Neuron (in vitro differentiated cells): ENCODE results near the gene CFAP251.

Source experiments
- H2AFZ ChIP-seq: one replicate; pipeline ENCODE4 v1.6.1; 2013; ENCODE audit warnings: low read depth, mild to moderate bottlenecking, inconsistent platforms, low read length, moderate library complexity
- H3K27me3 ChIP-seq: one replicate; pipeline ENCODE4 v1.6.1; 2013; ENCODE audit warnings: low read length; ENCODE audit not compliant: insufficient read depth
- H3K36me3 ChIP-seq: one replicate; pipeline ENCODE4 v1.6.1; 2013; ENCODE audit warnings: low read length; ENCODE audit not compliant: insufficient read depth
- H3K4me1 ChIP-seq: one replicate; pipeline ENCODE4 v1.6.1; 2013; ENCODE audit warnings: low read length; ENCODE audit not compliant: insufficient read depth
- H3K4me3 ChIP-seq: 2 replicates; pipeline ENCODE4 v1.5.1; 2013; ENCODE audit warnings: mild to moderate bottlenecking, low read length, moderate library complexity
- H3K9me3 ChIP-seq: one replicate; pipeline ENCODE4 v1.6.1; 2013; ENCODE audit warnings: low read length

CFAP251 gene

DNA sequence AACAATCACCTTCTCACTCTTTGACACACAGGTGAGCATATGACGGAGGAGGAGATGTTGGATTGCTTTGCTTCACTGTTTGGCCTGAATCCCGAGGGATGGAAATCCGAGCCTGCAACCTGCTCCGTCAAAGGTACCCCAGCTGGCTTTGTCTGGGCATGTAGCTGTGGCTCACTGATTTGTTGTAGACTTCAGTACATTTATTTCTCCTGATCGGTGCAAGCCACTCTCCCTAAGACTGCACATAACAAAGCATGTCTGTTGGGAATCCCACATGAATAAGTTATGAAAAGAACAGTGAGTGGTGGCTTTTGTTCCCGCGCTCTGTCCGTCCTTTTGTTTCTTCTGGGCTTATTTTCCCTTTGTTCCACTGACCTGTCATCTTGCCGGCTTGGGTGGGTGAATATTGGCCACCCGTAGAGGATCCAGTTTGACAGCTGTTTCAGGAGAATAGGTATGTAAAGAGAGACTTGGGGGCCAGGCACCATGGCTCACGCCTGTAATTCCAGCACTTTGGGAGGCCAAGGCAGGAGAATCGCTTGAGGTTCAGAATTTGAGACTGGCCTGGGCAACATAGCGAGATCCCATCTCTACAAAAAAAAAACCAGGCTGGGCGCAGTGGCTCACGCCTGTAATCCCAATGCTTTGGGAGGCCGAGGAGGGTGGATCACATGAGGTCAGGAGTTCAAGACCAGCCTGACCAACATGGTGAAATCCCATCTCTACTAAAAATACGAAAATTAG lies 83.2 kb downstream of the CFAP251 start:
- Histone ChIP-seq H3K9me3 (no peaks in the 10 kb centered on the region), H3K4me3 (no peak overlapping the region), H2AFZ (no peak overlapping the region), H3K36me3 (no peaks in the 10 kb centered on the region), H3K4me1 (peaks cover 9% of the 10 kb centered on the region), H3K27me3 (no peaks in the 10 kb centered on the region)

DNA sequence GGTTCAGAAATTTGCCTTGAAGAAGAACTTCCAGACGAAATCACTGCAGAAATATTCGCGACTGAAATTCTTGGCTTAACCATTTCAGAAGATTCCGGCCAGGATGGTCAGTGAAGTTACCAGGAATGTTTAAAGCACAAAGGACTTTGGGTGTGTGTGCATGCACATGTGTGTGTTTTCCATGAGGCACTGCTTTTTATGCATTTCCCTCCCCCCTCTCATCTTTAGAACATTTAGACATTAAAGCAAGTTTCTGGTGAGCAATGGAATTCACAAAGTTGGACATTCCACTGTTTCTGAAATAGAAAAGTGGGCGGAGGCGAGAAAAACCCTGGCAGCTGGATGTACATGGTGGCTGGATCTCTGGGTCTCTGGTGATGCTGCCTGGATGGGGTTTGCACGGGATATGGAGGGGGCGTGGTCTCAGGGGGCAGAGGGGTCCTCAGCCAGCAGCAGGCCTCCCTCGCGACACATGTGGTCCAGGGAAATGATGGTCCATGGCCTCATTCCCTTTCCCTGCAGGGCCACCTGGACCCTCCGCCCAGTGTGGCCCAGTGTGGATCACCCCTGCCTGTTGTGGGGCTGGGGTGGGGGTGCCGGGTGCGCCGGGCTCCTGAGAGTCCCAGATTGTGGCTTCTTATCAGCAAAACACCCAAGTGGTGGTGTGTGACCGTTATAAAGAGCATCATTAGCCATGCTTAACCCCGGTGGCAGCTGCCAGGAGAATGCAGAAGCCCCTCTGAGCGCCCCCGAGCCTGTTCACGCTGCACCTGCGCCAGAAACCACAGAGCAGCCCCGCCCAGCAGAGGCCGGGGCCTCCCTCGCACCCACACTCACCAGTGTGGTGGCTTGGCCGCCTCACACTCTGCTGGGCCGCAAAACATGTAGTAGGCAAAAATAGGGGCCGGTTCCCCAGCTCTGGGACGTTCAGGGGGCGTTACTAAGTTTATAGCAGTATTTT lies 85.5 kb downstream of the CFAP251 start:
- Histone ChIP-seq H3K4me3 (no peak overlapping the region), H3K4me1 (peaks cover 6% of the 10 kb centered on the region), H3K9me3 (no peaks in the 10 kb centered on the region), H2AFZ (no peak overlapping the region), H3K36me3 (no peaks in the 10 kb centered on the region), H3K27me3 (no peaks in the 10 kb centered on the region)

DNA sequence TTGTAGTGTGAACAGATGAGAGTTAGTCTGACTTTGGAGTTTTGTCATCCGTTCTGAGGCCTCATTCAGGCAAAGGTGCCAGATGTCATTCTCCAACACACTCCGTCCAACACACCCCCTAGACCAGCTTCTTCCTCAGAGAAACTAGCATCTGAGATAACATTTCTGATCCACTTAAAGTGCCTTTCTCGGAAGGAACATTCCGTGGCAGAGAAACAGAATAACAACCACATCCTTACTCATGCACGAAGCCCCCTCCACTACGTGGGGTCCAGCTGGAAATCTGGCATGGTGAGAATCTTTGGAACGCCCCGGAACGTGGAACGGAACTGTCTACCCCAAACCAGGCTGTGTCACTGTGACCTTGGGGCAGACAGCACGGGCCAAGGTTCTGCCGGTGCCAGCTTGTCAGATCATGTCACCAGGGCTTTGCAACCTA lies 86.3 kb downstream of the CFAP251 start:
- H3K9me3 ChIP-seq: no peaks in the 10 kb centered on the region
- H3K4me3 ChIP-seq: no peak overlapping the region
- H2AFZ ChIP-seq: no peak overlapping the region
- no peaks in the 10 kb centered on the region for H3K27me3 ChIP-seq
- H3K4me1 ChIP-seq: peaks cover 6% of the 10 kb centered on the region
- H3K36me3 ChIP-seq: no peaks in the 10 kb centered on the region

DNA sequence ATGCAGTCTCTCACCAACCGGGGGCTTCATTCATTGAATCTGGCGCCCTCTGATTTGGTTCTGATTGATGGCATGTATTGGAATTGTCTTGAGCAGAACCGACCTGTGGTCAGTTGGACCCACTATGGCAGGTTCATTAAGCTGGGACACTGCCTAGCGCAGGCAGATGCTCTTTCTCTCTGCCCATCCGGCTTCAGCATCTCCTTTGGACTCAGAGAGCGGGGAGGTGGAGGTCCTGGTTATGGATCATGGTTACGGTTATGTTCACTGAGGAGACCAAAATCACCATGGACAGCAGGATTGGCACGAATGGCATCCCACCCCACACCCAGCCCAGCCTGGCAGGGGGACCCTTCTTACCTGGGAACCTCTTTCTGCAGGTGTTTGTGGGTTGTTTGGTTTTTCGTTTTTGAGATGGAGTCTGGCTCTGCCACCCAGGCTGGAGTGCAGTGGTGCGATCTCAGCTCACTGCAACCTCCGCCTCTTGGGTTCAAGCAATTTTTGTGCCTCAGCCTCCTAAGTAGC lies 86.9 kb downstream of the CFAP251 start:
- H3K4me3 ChIP-seq: no peak overlapping the region
- H3K9me3 ChIP-seq: no peaks in the 10 kb centered on the region
- H3K4me1 ChIP-seq: peaks cover 6% of the 10 kb centered on the region
- H3K27me3 ChIP-seq: no peaks in the 10 kb centered on the region
- no peak overlapping the region for H2AFZ ChIP-seq
- no peaks in the 10 kb centered on the region for H3K36me3 ChIP-seq

DNA sequence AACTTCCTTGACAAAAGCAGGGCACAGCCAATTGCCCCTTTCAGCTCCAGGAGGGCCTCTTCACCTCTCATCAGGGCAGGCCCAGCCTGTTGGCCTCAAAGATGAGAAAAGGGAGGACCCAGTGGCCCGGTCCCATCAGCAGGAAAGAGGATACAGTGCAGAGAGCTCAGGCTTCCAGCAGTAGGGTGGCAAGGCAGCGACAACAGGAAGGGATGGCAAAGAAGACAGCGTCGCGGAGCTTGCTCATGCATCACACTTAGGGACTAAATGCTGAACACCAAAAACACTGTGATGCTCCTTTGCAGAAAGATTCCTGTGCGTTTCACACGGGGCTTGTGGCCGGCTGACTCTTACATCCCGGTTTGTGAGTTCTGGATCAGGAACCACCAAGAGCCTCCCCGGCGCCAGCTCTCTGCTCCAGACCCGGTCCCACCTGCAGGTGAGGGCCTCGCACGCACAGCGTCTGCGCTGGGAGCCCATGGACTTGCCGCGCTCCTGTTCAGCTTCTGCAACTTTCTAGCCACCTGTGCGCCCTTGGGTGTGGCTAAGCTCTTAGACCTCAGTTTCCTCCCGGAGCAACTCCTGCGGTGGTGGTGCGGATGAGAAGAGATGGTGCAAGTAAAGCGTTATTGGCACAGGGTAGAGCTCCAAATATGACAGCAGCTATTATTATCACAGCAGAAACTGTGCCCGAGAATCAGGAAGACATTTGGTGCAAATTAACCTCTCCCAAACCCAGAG lies 88.0 kb downstream of the CFAP251 start:
- Histone ChIP-seq H3K4me3 (no peak overlapping the region), H3K9me3 (no peaks in the 10 kb centered on the region), H3K36me3 (no peaks in the 10 kb centered on the region), H2AFZ (no peak overlapping the region), H3K27me3 (no peaks in the 10 kb centered on the region), H3K4me1 (peaks cover 5% of the 10 kb centered on the region)

DNA sequence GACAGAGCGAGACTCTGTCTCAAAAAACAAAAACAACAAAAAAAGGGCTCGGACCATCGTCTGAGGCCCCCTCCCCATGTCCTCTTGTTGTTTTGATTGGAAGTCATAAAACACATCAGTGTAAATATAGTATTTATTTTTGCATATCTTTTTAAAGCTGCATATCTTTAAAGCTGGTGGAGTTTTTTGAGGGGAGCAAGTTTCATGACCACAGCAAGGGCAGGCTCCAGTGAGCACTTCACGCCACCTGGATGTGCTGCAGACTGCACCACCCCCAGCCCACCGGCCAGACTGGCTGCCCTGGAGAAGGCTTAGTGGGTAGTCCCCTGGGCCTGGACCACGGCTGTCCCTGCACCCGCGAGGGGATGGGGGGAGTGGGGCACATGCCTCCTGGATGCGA lies 91.3 kb downstream of the CFAP251 start:
- H2AFZ ChIP-seq: no peak overlapping the region
- no peaks in the 10 kb centered on the region for H3K4me1 ChIP-seq
- H3K4me3 ChIP-seq: no peak overlapping the region
- H3K27me3 ChIP-seq: no peaks in the 10 kb centered on the region
- no peaks in the 10 kb centered on the region for H3K36me3 ChIP-seq
- peaks cover 2% of the 10 kb centered on the region for H3K9me3 ChIP-seq

DNA sequence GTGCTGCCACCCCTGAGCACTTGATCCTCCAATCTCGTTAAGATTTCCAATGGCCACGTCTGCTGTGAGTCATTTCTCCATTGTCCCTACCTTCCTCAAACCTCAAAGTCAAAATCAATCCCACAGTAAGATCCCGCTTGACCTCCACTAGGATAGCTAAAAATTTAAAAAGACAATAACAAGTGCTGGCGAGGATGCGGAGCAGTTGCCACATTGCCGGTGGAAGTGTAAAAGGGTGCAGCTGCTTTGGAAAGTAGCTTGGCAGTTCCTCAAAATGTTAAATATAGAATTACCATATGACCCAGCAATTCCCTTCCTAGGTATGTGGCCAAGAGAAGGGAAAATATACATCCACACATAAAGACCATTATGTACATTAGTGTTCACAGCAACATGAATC lies 93.8 kb downstream of the CFAP251 start:
- no peak overlapping the region for H2AFZ ChIP-seq
- H3K4me3 ChIP-seq: no peak overlapping the region
- H3K36me3 ChIP-seq: no peaks in the 10 kb centered on the region
- no peaks in the 10 kb centered on the region for H3K4me1 ChIP-seq
- H3K27me3 ChIP-seq: no peaks in the 10 kb centered on the region
- peaks cover 2% of the 10 kb centered on the region for H3K9me3 ChIP-seq

DNA sequence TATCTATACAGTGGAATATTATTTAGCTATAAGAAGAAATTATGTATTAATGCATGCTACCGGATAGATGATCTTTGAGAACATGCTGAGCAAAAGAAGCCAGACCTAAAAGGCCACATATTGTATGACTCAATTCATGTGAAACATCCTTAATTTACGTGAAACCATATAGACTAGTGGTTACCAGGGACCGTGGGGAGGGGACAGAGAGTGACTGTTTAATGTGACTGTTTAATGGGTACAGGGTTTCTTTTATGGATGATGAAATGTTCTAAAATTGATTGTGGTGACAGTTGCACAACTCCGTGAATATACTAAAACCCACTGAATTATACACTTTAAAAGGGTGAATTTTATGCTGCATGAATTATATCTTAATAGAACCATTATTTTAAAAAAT lies 94.7 kb downstream of the CFAP251 start:
- Histone ChIP-seq H3K36me3 (no peaks in the 10 kb centered on the region), H2AFZ (no peak overlapping the region), H3K4me1 (no peaks in the 10 kb centered on the region), H3K9me3 (peaks cover 2% of the 10 kb centered on the region), H3K4me3 (no peak overlapping the region), H3K27me3 (no peaks in the 10 kb centered on the region)

DNA sequence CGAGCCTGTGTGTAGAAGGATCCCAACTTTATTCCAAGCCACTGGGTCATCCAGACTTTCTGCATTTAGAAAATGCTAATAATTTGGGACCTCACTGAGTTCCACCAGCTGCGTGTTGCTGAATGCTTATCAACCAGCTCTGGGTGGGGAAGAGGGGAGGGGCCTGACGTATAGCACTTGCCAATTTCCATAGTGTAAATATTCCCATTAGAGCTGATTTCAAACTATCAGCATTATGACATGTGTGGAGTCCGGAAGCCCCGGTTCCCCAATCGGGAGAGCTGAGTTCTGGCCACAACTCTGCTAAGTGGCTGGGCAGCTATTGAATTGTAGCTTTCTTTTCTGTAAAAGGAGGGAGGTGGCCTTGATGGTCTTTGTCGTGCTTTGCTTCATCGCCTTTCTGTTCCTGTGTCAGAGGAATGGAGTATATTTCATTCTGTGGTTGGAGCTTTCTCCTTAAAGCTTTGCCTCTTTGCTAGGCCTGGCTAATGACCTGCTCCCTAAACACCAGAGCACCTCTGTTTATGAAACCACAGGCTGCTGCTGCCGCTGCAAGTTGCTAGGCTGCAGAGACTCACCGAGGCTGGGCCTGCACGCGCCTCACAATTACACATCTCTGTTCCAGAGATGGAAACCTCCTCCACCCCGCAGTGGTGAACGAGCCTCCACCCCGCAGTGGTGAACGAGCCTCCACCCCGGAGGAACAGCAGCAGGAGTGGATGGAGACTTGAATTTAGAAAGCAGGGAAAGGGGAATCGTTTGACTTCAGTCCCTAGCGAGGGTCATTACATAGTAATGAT lies 95.6 kb downstream of the CFAP251 start:
- no peak overlapping the region for H2AFZ ChIP-seq
- H3K9me3 ChIP-seq: peaks cover 2% of the 10 kb centered on the region
- no peaks in the 10 kb centered on the region for H3K36me3 ChIP-seq
- no peak overlapping the region for H3K4me3 ChIP-seq
- H3K27me3 ChIP-seq: no peaks in the 10 kb centered on the region
- H3K4me1 ChIP-seq: no peaks in the 10 kb centered on the region

DNA sequence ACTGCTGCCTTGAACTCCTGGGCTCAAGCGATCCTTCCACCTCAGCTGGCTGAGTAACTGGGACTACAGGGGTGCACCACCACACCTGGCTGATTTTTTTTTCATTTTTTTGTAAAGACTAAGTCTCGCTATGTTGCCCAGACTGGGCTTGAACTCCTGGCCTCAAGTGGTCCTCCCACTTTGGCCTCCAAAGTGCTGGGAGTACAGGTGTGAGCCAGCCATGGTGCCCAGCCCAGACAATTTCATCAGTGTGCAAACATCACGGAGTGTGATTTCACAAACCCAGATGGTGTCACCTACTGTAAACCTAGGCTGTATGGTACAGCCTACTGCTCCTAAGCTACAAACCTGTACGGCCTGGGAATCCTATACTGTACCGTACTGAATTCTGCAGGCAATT lies 96.4 kb downstream of the CFAP251 start:
- Histone ChIP-seq H3K27me3 (no peaks in the 10 kb centered on the region), H3K9me3 (peaks cover 2% of the 10 kb centered on the region), H3K4me1 (no peaks in the 10 kb centered on the region), H3K36me3 (no peaks in the 10 kb centered on the region), H2AFZ (no peak overlapping the region), H3K4me3 (no peak overlapping the region)

DNA sequence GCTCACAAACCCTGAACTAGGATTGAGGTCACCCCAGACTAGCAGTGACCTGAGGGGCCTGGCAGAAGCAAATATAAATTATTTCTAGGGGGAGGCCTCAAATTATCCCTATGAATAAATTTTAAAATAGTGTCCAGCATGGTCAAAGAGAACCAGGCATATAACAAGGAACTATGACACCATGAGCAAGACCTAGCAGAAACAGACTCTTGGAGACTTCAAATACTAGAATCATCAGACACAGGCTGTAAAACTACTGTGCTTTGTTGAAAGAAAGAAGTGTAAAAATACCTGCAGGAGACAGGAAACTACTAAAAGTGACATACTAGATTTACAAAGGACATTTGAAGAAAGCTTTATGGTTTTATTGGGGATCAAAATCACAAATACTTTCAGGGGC lies 100.1 kb downstream of the CFAP251 start:
- H3K27me3 ChIP-seq: no peaks in the 10 kb centered on the region
- no peaks in the 10 kb centered on the region for H3K36me3 ChIP-seq
- no peaks in the 10 kb centered on the region for H3K9me3 ChIP-seq
- H3K4me1 ChIP-seq: peaks cover 3% of the 10 kb centered on the region
- H2AFZ ChIP-seq: no peak overlapping the region
- H3K4me3 ChIP-seq: no peak overlapping the region

DNA sequence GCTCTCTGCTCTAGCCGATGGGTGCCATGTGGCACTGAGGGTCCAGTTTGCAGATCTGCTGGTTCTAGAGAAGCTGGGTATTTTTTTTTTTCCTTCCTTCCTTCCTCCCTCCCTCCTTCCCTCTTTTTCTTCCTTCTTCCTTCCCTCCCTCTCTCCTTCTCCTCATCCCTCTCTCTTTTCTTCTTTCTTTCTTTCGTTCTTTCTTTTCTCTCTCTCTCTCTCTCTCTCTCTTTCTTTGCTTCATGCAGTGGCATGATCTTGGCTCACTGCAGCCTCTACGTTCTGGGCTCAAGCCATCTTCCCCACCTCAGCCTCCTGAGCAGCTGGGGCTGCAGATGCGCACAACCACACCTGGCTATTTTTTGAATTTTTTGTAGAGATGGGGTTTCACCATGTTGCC lies 100.5 kb downstream of the CFAP251 start:
- Histone ChIP-seq H3K9me3 (no peaks in the 10 kb centered on the region), H3K4me3 (no peak overlapping the region), H3K27me3 (no peaks in the 10 kb centered on the region), H3K4me1 (peaks cover 6% of the 10 kb centered on the region), H3K36me3 (no peaks in the 10 kb centered on the region), H2AFZ (no peak overlapping the region)
